GM18519 (cell line): ENCODE data around the gene BAG5.

ENCODE experiments used
- ATAC-seq: cut with Tn5 transposase; IDR thresholded peaks from one replicate; pipeline ENCODE4 v1.9.1; 2021; ENCODE audit warnings: mild to moderate bottlenecking, moderate library complexity; ENCODE audit not compliant: unreplicated experiment, low FRiP score

BAG5 gene

GRCh38 chr14:103547941-103548462, 14.5 kb downstream of the BAG5 start:
- no peak for ATAC-seq

- no peak for ATAC-seq
Measured at GRCh38 chr14:103547455-103547940, 15.0 kb downstream of the BAG5 start.

GRCh38 chr14:103546652-103547454, 15.6 kb downstream of the BAG5 start:
- no peak for ATAC-seq

- no peak for ATAC-seq
Measured at GRCh38 chr14:103545915-103546651, 16.4 kb downstream of the BAG5 start.

- ATAC-seq, result no peak
Measured at GRCh38 chr14:103545219-103545914, 17.1 kb downstream of the BAG5 start.

- no peak for ATAC-seq
Measured at GRCh38 chr14:103544388-103545218, 17.9 kb downstream of the BAG5 start.

GRCh38 chr14:103543721-103544387, 18.6 kb downstream of the BAG5 start:
- ATAC-seq, result no peak

- ATAC-seq, result no peak
Measured at GRCh38 chr14:103543140-103543539, 19.3 kb downstream of the BAG5 start.

- no peak for ATAC-seq
Measured at GRCh38 chr14:103542605-103543088, 19.8 kb downstream of the BAG5 start.

GRCh38 chr14:103541709-103542604, 20.5 kb downstream of the BAG5 start:
- no peak for ATAC-seq

- no peak for ATAC-seq
Measured at GRCh38 chr14:103540821-103541708, 21.4 kb downstream of the BAG5 start.

- ATAC-seq, result no peak
Measured at GRCh38 chr14:103539056-103539825, 23.2 kb downstream of the BAG5 start.

GRCh38 chr14:103538291-103539055, 24.0 kb downstream of the BAG5 start:
- ATAC-seq, result no peak

GRCh38 chr14:103537175-103537990, 25.1 kb downstream of the BAG5 start:
- ATAC-seq, result no peak

- ATAC-seq, result no peak
Measured at GRCh38 chr14:103536693-103537092, 25.8 kb downstream of the BAG5 start.
